A673 (cell line): ENCODE measurements around the gene LYL1.

Source experiments
- CTCF ChIP-seq: fragments of 300-800, 200-600 bp; sonication (generic); conservative IDR thresholded peaks from 2 replicates; pipeline ENCODE4 v1.5.1; 2017; ENCODE audit warnings: low read depth, mild to moderate bottlenecking, antibody characterized with exemption, low read length, moderate library complexity, mixed read lengths
- EZH2 ChIP-seq: fragments of 200-600 bp; sonication (generic); IDR thresholded peaks from 2 replicates; pipeline ENCODE4 v1.6.1; 2017; ENCODE audit warnings: borderline replicate concordance, low read depth, mild to moderate bottlenecking, mixed read lengths, antibody characterized with exemption, low read length; ENCODE audit not compliant: poor library complexity, severe bottlenecking

DNA sequence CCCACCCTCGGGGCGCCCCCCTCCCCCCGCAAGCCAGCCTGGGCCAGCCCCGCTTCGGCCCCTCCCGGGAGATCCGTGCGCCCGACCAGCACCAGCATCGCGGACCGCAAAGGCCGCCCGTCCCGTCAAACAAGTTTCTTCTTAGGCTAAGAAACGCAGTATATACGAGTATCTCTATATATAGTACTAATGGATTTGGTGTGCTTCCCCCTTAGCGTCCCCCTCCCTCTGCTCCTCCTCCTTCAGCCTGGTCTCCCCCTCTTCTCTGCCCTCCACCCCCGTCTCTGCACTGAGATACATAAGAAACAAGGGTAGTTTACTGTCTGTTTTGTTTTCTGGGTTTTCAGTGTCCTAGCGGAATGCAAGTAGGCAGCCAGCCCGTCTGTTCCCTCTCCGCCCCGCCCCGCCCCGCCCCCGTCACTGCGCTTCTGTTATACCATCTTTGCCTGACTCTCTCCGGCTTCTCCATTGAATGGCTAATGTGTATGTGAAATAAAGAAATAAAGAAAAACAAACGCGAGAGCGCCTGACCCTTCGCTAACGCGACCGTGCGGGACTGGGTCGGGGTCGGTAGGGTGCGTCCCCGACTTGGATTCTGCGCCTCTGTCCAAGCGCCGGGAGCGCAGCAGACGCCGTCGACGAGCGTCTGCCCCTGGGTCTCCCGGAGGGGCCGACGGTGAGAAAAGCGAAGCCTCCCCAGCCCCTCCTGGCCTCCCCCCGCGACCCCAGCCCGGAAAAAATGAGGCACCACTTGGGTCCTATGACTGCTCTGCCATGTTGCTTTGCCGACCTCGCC, 4.2 kb downstream of the LYL1 start:
- TF ChIP-seq CTCF = no peak
- TF ChIP-seq EZH2 = no peak
